IMR-90 (cell line): ENCODE data around the gene DHRS7C. TPM values are rescaled to one million over a fixed set of nuclear protein-coding genes. Genes with fewer than 3 reads are reported as not detected.

Source experiments
- ATAC-seq: fragments of 200-7000 bp; cut with Tn5 transposase; 2 replicates; pipeline ENCODE4 v1.9.1; 2020; ENCODE audit warnings: low read depth, mild to moderate bottlenecking, moderate library complexity
- BruUV-seq: library from RNA; stranded (reverse); fragments of 400-500 nt; replicated peaks from 2 replicates; lab custom pipeline; 2021; lab: Mats Ljungman, UMichigan
- CTCF ChIA-PET: fragments of 300-600 bp; formaldehyde crosslinking; extraction: SDS; loops from one replicate; lab custom pipeline; 2021; ENCODE audit warnings: antibody characterized with exemption; lab: Yijun Ruan, JAX
- POLR2A ChIA-PET: fragments of 300-600 bp; sonication (Branson Sonifier 250); formaldehyde crosslinking; loops from one replicate; lab custom pipeline; 2022; ENCODE audit warnings: antibody characterized with exemption; ENCODE audit not compliant: unreplicated experiment; lab: Charles Lee
- DNase-seq: peaks from one replicate; pipeline ENCODE4 v3.0.0; 2013
- H2AFZ ChIP-seq: replicated peaks from 2 replicates; pipeline ENCODE3; 2013; ENCODE audit warnings: low read length, mild to moderate bottlenecking; ENCODE audit not compliant: poor library complexity
- H2AK5ac ChIP-seq: 2 replicates; pipeline ENCODE4 v1.6.1; 2013; ENCODE audit warnings: low read depth, low read length, inconsistent platforms
- H2AK9ac ChIP-seq: replicated peaks from 2 replicates; pipeline ENCODE3; 2013; ENCODE audit warnings: mild to moderate bottlenecking, low read depth, low read length, moderate library complexity; ENCODE audit not compliant: poor library complexity
- H2BK120ac ChIP-seq: 2 replicates; pipeline ENCODE4 v1.6.1; 2013; ENCODE audit warnings: low read depth, low read length, inconsistent platforms
- H2BK15ac ChIP-seq: 3 replicates; pipeline ENCODE4 v1.6.1; 2013; ENCODE audit warnings: low read depth, low read length, inconsistent platforms
- H2BK20ac ChIP-seq: 2 replicates; pipeline ENCODE4 v1.6.1; 2013; ENCODE audit warnings: low read depth, mild to moderate bottlenecking, inconsistent platforms, low read length, moderate library complexity
- H2BK5ac ChIP-seq: 2 replicates; pipeline ENCODE4 v1.6.1; 2013; ENCODE audit warnings: mild to moderate bottlenecking, low read depth, low read length, inconsistent platforms; ENCODE audit not compliant: poor library complexity, severe bottlenecking
- H3K14ac ChIP-seq: replicated peaks from 2 replicates; pipeline ENCODE4 v1.6.1; 2013; ENCODE audit warnings: low read depth, low read length, inconsistent platforms
- H3K18ac ChIP-seq: 2 replicates; pipeline ENCODE4 v1.6.1; 2013; ENCODE audit warnings: low read depth, low read length, control low read depth
- H3K23ac ChIP-seq: 2 replicates; pipeline ENCODE4 v1.6.1; 2013; ENCODE audit warnings: low read depth, low read length, inconsistent platforms
- H3K27ac ChIP-seq: 2 replicates; pipeline ENCODE4 v1.5.1; 2013; ENCODE audit warnings: mild to moderate bottlenecking, control low read depth, low read length; ENCODE audit not compliant: insufficient read depth
- H3K27me3 ChIP-seq: 2 replicates; pipeline ENCODE4 v1.6.1; 2013; ENCODE audit warnings: low read length; ENCODE audit not compliant: control insufficient read depth, insufficient read depth
- H3K36me3 ChIP-seq: 2 replicates; pipeline ENCODE4 v1.6.1; 2013; ENCODE audit warnings: low read length, mixed read lengths; ENCODE audit not compliant: control insufficient read depth, insufficient read depth
- H3K4ac ChIP-seq: 2 replicates; pipeline ENCODE4 v1.6.1; 2013; ENCODE audit warnings: low read depth, low read length, inconsistent platforms
- H3K4me1 ChIP-seq: 2 replicates; pipeline ENCODE4 v1.6.1; 2013; ENCODE audit warnings: low read length, mixed read lengths; ENCODE audit not compliant: control insufficient read depth, insufficient read depth
- H3K4me2 ChIP-seq: 2 replicates; pipeline ENCODE4 v1.6.1; 2013; ENCODE audit warnings: low read depth, mild to moderate bottlenecking, control low read depth, low read length, moderate library complexity
- H3K4me3 ChIP-seq: 2 replicates; pipeline ENCODE4 v1.5.1; 2013; ENCODE audit warnings: low read depth, mild to moderate bottlenecking, control low read depth, low read length, moderate library complexity; ENCODE audit not compliant: insufficient read depth
- H3K56ac ChIP-seq: 2 replicates; pipeline ENCODE4 v1.6.1; 2013; ENCODE audit warnings: low read length, inconsistent platforms; ENCODE audit not compliant: insufficient read depth; ENCODE audit errors: extremely low read depth
- H3K79me1 ChIP-seq, 2 experiments: 2 replicates each; pipeline ENCODE4 v1.6.1; 2013; ENCODE audit warnings: low read length in 2 of 2, inconsistent platforms in 1 of 2, low read depth in 1 of 2
- H3K9ac ChIP-seq: 2 replicates; pipeline ENCODE4 v1.6.1; 2013; ENCODE audit warnings: low read depth, low read length, control low read depth
- H3K9me1 ChIP-seq: 2 replicates; pipeline ENCODE4 v1.6.1; 2013; ENCODE audit warnings: low read length, inconsistent platforms; ENCODE audit not compliant: insufficient read depth
- H3K9me3 ChIP-seq: 2 replicates; pipeline ENCODE4 v1.6.1; 2013; ENCODE audit warnings: low read length; ENCODE audit not compliant: control insufficient read depth, insufficient read depth
- H4K20me1 ChIP-seq: 2 replicates; pipeline ENCODE4 v1.6.1; 2013; ENCODE audit warnings: low read length, inconsistent platforms; ENCODE audit not compliant: insufficient read depth
- H4K5ac ChIP-seq: 2 replicates; pipeline ENCODE4 v1.6.1; 2013; ENCODE audit warnings: mild to moderate bottlenecking, low read depth, low read length, control low read depth
- H4K8ac ChIP-seq, 2 experiments: 2 replicates each; pipeline ENCODE4 v1.6.1; 2013; ENCODE audit warnings: low read depth in 2 of 2, low read length in 2 of 2, control low read depth in 1 of 2, inconsistent platforms in 1 of 2
- H4K91ac ChIP-seq: 2 replicates; pipeline ENCODE4 v1.6.1; 2013; ENCODE audit warnings: low read depth, low read length, inconsistent platforms; ENCODE audit not compliant: insufficient read depth
- SMC3 ChIP-seq: fragments of 150-350 bp; IDR thresholded peaks from 2 replicates; pipeline ENCODE4 v1.6.1; 2016; ENCODE audit warnings: low read depth, mild to moderate bottlenecking, antibody characterized with exemption, low read length, moderate library complexity
- WGBS, 2 experiments: methylation state at CpG; one replicate each; pipeline versions ENCODE4 v1.1.5 to v1.1.7; 2013; ENCODE audit warnings: missing lambda C conversion rate in 2 of 2; ENCODE audit not compliant: insufficient read length in 1 of 2; ENCODE audit errors: extremely low coverage in 2 of 2; 5-methylcytosine and 5-hydroxymethylcytosine counted together
- dilution Hi-C: fragments of 300-500 bp; cut with HindIII; formaldehyde crosslinking; loops from one replicate; pipeline ENCODE4 v1.14.3; 2018; ENCODE audit warnings: low sequenced_read_pairs; ENCODE audit not compliant: unreplicated experiment
- in situ Hi-C: fragments of 300-500 bp; cut with MboI; formaldehyde crosslinking; loops from 3 replicates; pipeline ENCODE4 v1.14.3; 2019; ENCODE audit warnings: low sequenced_read_pairs, inconsistent platforms, mixed read lengths
- intact Hi-C: fragments of 100-400 bp; cut with micrococcal nuclease; formaldehyde crosslinking; loops from 2 replicates; pipeline ENCODE4 v1.10.0; 2022
- polyA plus RNA-seq, 3 experiments: library from polyadenylated mRNA; depleted of rRNA; stranded (reverse); fragments of >200 nt; gene quantifications; 2 replicates each; pipeline ENCODE4 v1.2.3, GENCODE V29; 2012; ENCODE audit warnings: low replicate concordance in 1 of 3
- total RNA-seq: library from RNA; depleted of rRNA; stranded (reverse); fragments of >200 nt; gene quantifications from 2 replicates; pipeline ENCODE4 v1.2.3, GENCODE V29; 2012

The DHRS7C gene
- total and polyA plus RNA-seq, 2 of the 4 experiments (the other 2 are of a cell fraction): not detected

DNA sequence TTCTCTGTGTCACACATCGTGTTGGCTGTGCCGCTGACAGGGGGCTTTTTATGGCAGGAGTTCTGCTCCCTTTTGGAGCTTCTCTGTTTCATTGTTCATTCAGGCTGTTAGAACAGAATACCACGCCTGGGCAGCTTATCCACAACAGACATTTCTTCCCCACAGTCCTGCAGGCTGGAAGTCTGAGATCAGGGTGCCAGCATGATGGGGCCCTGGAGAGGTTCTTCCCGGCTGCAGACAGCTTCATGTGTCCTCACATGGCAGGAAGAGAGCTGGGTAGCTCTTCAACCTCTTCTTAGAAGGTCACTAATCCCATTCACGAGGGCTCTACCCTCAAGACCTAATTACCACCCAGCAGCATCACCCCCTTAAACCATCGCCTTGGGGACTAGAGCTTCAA is 65.1 kb downstream of the DHRS7C start:
- no peak overlapping the region for H2BK20ac ChIP-seq
- no peak overlapping the region for H4K8ac ChIP-seq
- H4K91ac ChIP-seq: no peak overlapping the region
- H3K4ac ChIP-seq: no peak overlapping the region
- peaks cover 3% of the 10 kb centered on the region; the same call in 1 of the 2 replicates for H3K27me3 ChIP-seq
- intact Hi-C loops (no loop called here), in situ Hi-C loops (loop anchor here (10.0 to 25.0 kb wide), 2 partner anchors 59 to 886 kb away; no protein-coding TSS in a partner anchor), dilution Hi-C loops (no loop called here)
- no peak overlapping the region for H3K18ac ChIP-seq
- H3K4me2 ChIP-seq: no peak overlapping the region
- H2BK15ac ChIP-seq: no peak overlapping the region
- H4K20me1 ChIP-seq: no peaks in the 10 kb centered on the region
- H2AK5ac ChIP-seq: no peak overlapping the region
- ChIA-PET CTCF (interaction anchor here (1.1 kb wide), 1 partner anchor 201 kb away, joined by 3 read pairs; no protein-coding TSS in a partner anchor), POLR2A (no interaction called here)
- no peak overlapping the region for H2BK5ac ChIP-seq
- no peaks in the 10 kb centered on the region for H3K9me1 ChIP-seq
- no TSS peak for BruUV-seq
- no peak overlapping the region for H3K14ac ChIP-seq
- H3K27ac ChIP-seq: no peak overlapping the region
- no peak overlapping the region for H3K56ac ChIP-seq
- WGBS, 2 experiments: 30% methylated on average over 2 of the region's 6 CpGs; no CpG with 5 or more reads in 1 of the 2 experiments
- no peak for TF ChIP-seq SMC3
- no peak overlapping the region for H3K4me3 ChIP-seq
- no peak for ATAC-seq
- no peak overlapping the region for H3K23ac ChIP-seq
- H2BK120ac ChIP-seq: no peak overlapping the region
- no peak overlapping the region for H3K9ac ChIP-seq
- H3K9me3 ChIP-seq: no peaks in the 10 kb centered on the region
- H3K79me1 ChIP-seq: no peaks in the 10 kb centered on the region
- no peaks in the 10 kb centered on the region for H3K4me1 ChIP-seq
- H3K36me3 ChIP-seq: no peaks in the 10 kb centered on the region
- H2AFZ ChIP-seq: no peak overlapping the region
- H4K5ac ChIP-seq: no peak overlapping the region
- H2AK9ac ChIP-seq: no peak overlapping the region
- no peak for DNase-seq
